Keratinocyte (primary cell): Measurements from ENCODE around the gene PRKAR1B.

Source experiments
- CTCF ChIP-seq, 3 experiments: IDR thresholded peaks in 1 of 3; conservative IDR thresholded peaks in 1 of 3; optimal IDR thresholded peaks in 1 of 3; 2 replicates in 2 of 3; 3 replicates in 1 of 3; pipeline versions ENCODE3 to v1.5.1; 2011; ENCODE audit warnings: low read length in 3 of 3, mild to moderate bottlenecking in 3 of 3, moderate library complexity in 2 of 3, control low read depth in 1 of 3, inconsistent platforms in 1 of 3; ENCODE audit not compliant: insufficient read depth in 2 of 3; ENCODE audit errors: extremely low read depth in 1 of 3
- EZH2 ChIP-seq: IDR thresholded peaks from one replicate; pipeline ENCODE4 v1.6.1; 2012; ENCODE audit warnings: inconsistent platforms, mild to moderate bottlenecking, low read length, moderate library complexity

- TF ChIP-seq CTCF (optimal IDR thresholded peaks at IDR 0.05 in 1 of 3, IDR thresholded peaks at IDR 0.05 in 1 of 3, conservative IDR thresholded peaks at IDR 0.05 in 1 of 3; ENCODE audit: extremely low read depth in 1 of 3, insufficient read depth in 2 of 3, low read length in 3 of 3) (no peak), EZH2 (no peak)
Measured at GRCh38 chr7:570801-571070, 156.3 kb downstream of the PRKAR1B start.
